Left lung (tissue), 10 donors: Measurements from ENCODE around the gene CFHR1. TPM values are rescaled to one million over a fixed set of nuclear protein-coding genes. Genes with fewer than 3 reads are reported as not detected.
"Not testable (repeated sequence)": the region's sequence is repeated elsewhere in the genome, so short reads cannot be mapped to it uniquely, and the experiment has no call there.

Source experiments
- ATAC-seq: fragments of 200-7000 bp; cut with Tn5 transposase; one replicate; pipeline ENCODE4 v1.9.1; 2020; ENCODE audit warnings: moderate library complexity
- DNase-seq, 4 donors: peaks; one replicate each; pipeline ENCODE4 v3.0.0-alpha.2; 2013 to 2020
- H3K27ac ChIP-seq, 2 donors: fragments of 200-600 bp; sonication (generic) in 1 of 2; one replicate each; pipeline versions ENCODE4 v1.5.0 to v1.8.0; 2020 to 2021
- H3K27me3 ChIP-seq, 2 donors: fragments of 200-600 bp; sonication (generic) in 1 of 2; one replicate each; pipeline versions ENCODE4 v1.5.0 to v1.8.0; 2020 to 2021
- H3K36me3 ChIP-seq, 2 donors: fragments of 200-600 bp; sonication (generic) in 1 of 2; one replicate each; pipeline versions ENCODE4 v1.5.0 to v1.8.0; 2020 to 2021
- H3K4me1 ChIP-seq, 2 donors: fragments of 200-600 bp; one replicate each; pipeline ENCODE4 v1.8.0; 2021
- H3K4me3 ChIP-seq, 2 donors: fragments of 200-600 bp; sonication (generic) in 1 of 2; one replicate each; pipeline versions ENCODE4 v1.5.0 to v1.8.0; 2020 to 2021; ENCODE audit warnings: mild to moderate bottlenecking in 1 of 2
- H3K9me3 ChIP-seq, 2 donors: fragments of 200-600 bp; sonication (generic) in 1 of 2; one replicate each; pipeline versions ENCODE4 v1.5.0 to v1.8.0; 2020 to 2021
- intact Hi-C, 2 donors: fragments of 100-400 bp; cut with DNase I; formaldehyde crosslinking; loops; one replicate each; pipeline versions ENCODE4 v1.11.2 to v1.14.2; 2022
- polyA plus RNA-seq, 6 donors: library from polyadenylated mRNA; unstranded; fragments of 120-200 nt; gene quantifications; one replicate each; pipeline ENCODE4 v1.2.1, GENCODE V29; 2013; ENCODE audit not compliant: insufficient read length in 6 of 6
- total RNA-seq, 2 donors: library from RNA; stranded (reverse); fragmentation: NEBNext Ultra II Directional; extraction: Animal tissue kit (Norgen Biotek cat#: 25700); gene quantifications; one replicate each; pipeline ENCODE4 v1.2.1, GENCODE V29; 2021
- TF ChIP-seq, protein P1 (sequence below), 2 donors: fragments of 200-600 bp; sonication (generic) in 1 of 2; IDR thresholded peaks; one replicate each; pipeline versions ENCODE4 v1.5.0 to v1.8.0; 2021; ENCODE audit warnings: antibody characterized with exemption in 2 of 2
- donor health status: DM: no; HTN: yes; CAD: no.
- donor health status: DM: no; HTN: no; CAD: no.

Gene CFHR1
- total and polyA plus RNA-seq, 8 donors, result 0.52 to 7.6 (median 3.6) TPM; not detected in 2

DNA sequence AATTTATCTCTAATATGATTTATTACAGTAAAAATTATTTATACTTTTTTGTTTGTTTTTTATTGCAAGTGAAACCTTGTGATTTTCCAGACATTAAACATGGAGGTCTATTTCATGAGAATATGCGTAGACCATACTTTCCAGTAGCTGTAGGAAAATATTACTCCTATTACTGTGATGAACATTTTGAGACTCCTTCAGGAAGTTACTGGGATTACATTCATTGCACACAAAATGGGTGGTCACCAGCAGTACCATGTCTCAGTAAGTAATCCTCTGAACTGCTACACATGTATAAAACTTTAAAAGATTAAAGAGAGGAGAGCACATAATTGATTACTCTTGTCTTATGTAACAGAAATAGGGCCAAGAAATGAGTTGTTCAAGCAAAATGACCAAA lies 40.4 kb upstream of the CFHR1 start:
- ATAC-seq, result no peak
- TF ChIP-seq, protein P1, sequence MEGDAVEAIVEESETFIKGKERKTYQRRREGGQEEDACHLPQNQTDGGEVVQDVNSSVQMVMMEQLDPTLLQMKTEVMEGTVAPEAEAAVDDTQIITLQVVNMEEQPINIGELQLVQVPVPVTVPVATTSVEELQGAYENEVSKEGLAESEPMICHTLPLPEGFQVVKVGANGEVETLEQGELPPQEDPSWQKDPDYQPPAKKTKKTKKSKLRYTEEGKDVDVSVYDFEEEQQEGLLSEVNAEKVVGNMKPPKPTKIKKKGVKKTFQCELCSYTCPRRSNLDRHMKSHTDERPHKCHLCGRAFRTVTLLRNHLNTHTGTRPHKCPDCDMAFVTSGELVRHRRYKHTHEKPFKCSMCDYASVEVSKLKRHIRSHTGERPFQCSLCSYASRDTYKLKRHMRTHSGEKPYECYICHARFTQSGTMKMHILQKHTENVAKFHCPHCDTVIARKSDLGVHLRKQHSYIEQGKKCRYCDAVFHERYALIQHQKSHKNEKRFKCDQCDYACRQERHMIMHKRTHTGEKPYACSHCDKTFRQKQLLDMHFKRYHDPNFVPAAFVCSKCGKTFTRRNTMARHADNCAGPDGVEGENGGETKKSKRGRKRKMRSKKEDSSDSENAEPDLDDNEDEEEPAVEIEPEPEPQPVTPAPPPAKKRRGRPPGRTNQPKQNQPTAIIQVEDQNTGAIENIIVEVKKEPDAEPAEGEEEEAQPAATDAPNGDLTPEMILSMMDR (IDR thresholded peaks at IDR 0.05), result no peak
- intact Hi-C loops, result no loop called here

DNA sequence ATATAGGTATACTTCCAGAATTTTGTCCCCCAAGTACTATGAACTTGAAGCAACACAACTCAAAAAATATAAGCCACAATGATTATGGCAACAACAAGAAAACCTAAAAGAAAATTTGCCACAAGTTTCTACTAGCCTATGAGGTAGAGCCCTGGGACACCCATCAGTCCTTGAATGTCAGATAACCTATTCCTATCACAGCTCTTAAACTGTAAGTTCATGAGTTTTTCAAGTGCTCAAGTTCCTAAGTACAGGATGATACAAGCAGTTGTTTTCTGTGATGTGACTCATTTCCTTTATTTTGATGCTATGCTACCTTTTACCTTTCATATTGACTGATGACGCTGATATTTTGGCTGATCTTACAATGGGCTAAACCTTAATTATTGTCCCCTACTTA lies 28.3 kb upstream of the CFHR1 start:
- H3K27me3 ChIP-seq, H3K4me3 ChIP-seq, intact Hi-C loops, H3K27ac ChIP-seq, DNase-seq, ATAC-seq, H3K4me1 ChIP-seq, H3K36me3 ChIP-seq: not testable (repeated sequence)
- peaks cover 0 to 11% of the 10 kb centered on the region in 2 donors for H3K9me3 ChIP-seq

More for the DNA sequence above, 40.4 kb upstream of the CFHR1 start:
- Histone ChIP-seq H3K4me3 (no peak overlapping the region), H3K9me3 (no peaks in the 10 kb centered on the region), H3K4me1 (no peaks in the 10 kb centered on the region), H3K27ac (no peak overlapping the region), H3K36me3 (no peaks in the 10 kb centered on the region), H3K27me3 (no peaks in the 10 kb centered on the region)
- DNase-seq, result no peak

DNA sequence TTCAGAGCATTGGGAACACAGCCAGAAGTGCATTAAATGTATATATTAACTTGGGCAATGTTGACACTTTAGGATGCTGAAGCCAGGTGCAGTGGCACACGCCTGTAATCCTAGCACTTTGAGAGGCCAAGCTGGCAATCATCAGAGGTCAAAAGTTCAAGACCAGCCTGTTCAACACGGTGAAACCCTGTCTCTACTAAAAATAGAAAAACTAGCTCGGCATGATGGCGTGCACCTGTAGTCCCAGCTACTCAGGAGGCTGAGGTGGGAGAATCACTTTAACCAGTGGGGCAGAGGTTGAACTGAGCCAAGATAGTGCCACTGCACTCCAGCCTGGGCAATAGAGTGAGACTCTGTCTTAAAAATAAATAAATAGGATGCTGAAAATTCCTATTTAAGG lies 25.4 kb upstream of the CFHR1 start:
- ATAC-seq, result peak; percentile 37
- H3K27me3 ChIP-seq, H3K27ac ChIP-seq: not testable (repeated sequence)

DNA sequence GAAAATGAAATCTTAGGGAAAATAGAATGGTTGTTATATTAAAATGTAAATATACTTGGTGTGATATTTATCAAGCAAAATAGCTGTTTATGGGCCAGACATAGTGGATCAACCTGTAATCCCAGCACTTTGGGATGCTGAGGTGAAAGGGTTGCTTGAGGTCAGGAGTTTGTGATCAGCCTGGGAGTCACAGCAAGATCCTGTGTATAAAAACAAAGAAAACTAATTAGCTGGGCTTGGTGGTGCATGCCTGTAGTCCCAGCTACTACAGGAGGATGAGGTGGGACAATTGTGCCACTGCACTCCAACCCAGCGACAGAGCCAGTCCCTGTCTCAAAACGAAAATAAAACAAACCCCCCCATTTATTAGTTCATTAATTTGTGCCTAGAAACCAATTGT lies 21.6 kb upstream of the CFHR1 start:
- DNase-seq, result no peak
- no peak for ATAC-seq
- Histone ChIP-seq H3K9me3 (peaks cover 0 to 7% of the 10 kb centered on the region in 2 donors), H3K27ac (no peak overlapping the region), H3K4me3 (no peak overlapping the region), H3K4me1 (no peaks in the 10 kb centered on the region), H3K36me3 (no peaks in the 10 kb centered on the region), H3K27me3 (no peaks in the 10 kb centered on the region)
- intact Hi-C loops, result no loop called here
- TF ChIP-seq, protein P1 (IDR thresholded peaks at IDR 0.05), result no peak

More for the DNA sequence above, 25.4 kb upstream of the CFHR1 start:
- intact Hi-C loops, H3K4me1 ChIP-seq, H3K9me3 ChIP-seq, H3K36me3 ChIP-seq, H3K4me3 ChIP-seq: not testable (repeated sequence)
- DNase-seq, result peak in 1 of 4 donors; percentile 20

DNA sequence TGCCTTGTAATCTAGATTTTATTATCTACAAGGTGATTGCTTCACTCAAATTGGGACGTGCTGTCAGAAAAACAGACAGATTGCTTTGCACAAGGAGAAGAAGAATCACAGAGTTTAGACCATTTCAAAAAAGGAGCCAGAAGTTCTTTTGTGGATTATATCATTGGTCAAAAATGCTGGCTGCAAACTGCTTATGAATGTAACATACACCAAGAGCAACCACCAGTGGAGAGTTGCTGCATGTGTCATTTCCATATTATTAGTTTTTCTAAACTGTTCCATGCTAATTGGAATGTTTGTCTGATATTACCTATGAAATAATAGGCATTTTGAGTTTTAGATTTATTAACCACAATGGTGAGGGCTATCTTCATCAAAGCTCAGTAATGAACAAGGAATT lies 17.6 kb upstream of the CFHR1 start:
- intact Hi-C loops, H3K27me3 ChIP-seq, DNase-seq, H3K9me3 ChIP-seq, H3K27ac ChIP-seq, H3K4me3 ChIP-seq, ATAC-seq, H3K36me3 ChIP-seq, H3K4me1 ChIP-seq: not testable (repeated sequence)

DNA sequence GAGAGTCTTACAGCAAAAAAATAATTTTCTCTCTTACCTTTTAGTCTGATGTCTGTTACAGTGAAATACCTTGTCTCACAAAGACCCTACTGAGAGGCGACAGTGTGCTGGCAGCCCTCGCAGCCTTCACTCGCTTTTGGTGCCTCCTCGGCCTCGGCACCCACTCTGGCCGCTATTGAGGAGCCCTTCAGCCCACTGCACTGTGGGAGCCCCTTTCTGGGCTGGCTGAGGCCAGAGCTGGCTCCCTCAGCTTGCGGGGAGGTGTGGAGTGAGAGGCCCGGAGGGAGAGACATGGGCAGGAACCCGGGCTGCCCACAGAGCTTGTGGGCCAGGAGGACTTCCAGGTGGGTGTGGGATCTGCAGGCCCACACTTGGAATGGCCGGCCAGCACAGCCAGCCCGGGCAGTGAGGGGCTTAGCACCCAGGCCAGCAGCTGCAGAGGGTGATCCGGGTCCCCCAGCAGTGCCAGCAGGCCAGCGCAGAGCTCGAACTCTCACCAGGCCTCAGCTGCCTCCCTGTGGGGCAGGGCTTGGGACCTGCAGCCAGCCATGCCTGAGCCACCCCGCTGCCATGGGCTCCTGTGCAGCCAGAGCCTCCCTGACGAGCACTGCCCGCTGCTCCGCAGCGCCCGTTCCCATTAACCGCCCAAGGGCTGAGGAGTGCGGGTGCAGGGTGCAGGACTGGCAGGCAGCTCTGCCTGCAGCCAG lies 10.8 kb upstream of the CFHR1 start:
- H3K27ac ChIP-seq, result no peak overlapping the region
- H3K36me3 ChIP-seq, result no peaks in the 10 kb centered on the region
- H3K4me1 ChIP-seq, result no peaks in the 10 kb centered on the region
- H3K4me3 ChIP-seq, result no peak overlapping the region
- intact Hi-C loops, result no loop called here
- DNase-seq (peak in 1 of 4 donors; percentile 63), ATAC-seq (no peak)
- TF ChIP-seq, protein P1 (IDR thresholded peaks at IDR 0.05), result no peak
- H3K27me3 ChIP-seq, result no peaks in the 10 kb centered on the region
- peaks cover 0 to 7% of the 10 kb centered on the region in 2 donors for H3K9me3 ChIP-seq

DNA sequence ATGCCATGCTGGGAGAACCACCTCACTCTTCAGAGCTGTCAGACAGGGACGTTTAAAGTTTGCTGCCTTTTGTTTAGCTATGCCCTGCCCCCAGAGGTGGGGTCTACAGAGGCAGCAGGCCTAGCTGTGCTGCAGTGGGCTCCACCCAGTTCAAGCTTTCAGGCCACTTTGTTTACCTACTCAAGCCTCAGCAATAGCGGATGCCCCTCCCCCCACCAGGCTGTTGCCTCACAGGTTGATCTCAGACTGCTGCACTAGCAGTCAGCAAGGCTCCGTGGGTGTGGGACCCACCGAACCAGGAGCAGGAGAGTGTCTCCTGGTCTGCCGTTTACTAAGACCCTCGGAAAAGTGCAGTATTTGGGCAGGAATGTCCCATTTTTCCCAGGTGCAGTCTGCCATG lies 2.1 kb upstream of the CFHR1 start:
- H3K27me3 ChIP-seq, DNase-seq, H3K36me3 ChIP-seq, H3K9me3 ChIP-seq, H3K27ac ChIP-seq, H3K4me1 ChIP-seq, ATAC-seq, H3K4me3 ChIP-seq, intact Hi-C loops: not testable (repeated sequence)
